Hepatocyte (in vitro differentiated cells): Measurements from ENCODE around the gene MPP1. TPM values are rescaled to one million over a fixed set of nuclear protein-coding genes. Genes with fewer than 3 reads are reported as not detected.

Experiments
- DNase-seq: peaks from one replicate; pipeline ENCODE4 v3.0.0-alpha.2; 2016; ENCODE audit warnings: low spot score
- H2AFZ ChIP-seq: fragments of 200-600 bp; sonication (generic); 2 replicates; pipeline ENCODE4 v1.6.0; 2016; ENCODE audit warnings: antibody characterized with exemption, mild to moderate bottlenecking
- H3K27ac ChIP-seq: fragments of 200-600 bp; sonication (generic); 2 replicates; pipeline ENCODE4 v1.5.1; 2016; ENCODE audit warnings: mild to moderate bottlenecking
- H3K27me3 ChIP-seq: fragments of 200-600 bp; sonication (generic); 2 replicates; pipeline ENCODE4 v1.6.1; 2016
- H3K36me3 ChIP-seq: fragments of 200-600 bp; sonication (generic); replicated peaks from 2 replicates; pipeline ENCODE4 v1.5.1; 2016; ENCODE audit warnings: low read depth; ENCODE audit not compliant: insufficient read depth
- H3K4me1 ChIP-seq: fragments of 200-600 bp; sonication (generic); 2 replicates; pipeline ENCODE4 v1.5.1; 2016; ENCODE audit warnings: mild to moderate bottlenecking, moderate library complexity; ENCODE audit not compliant: insufficient read depth
- H3K4me2 ChIP-seq: fragments of 200-600 bp; sonication (generic); 2 replicates; pipeline ENCODE4 v1.6.0; 2016
- H3K4me3 ChIP-seq: fragments of 200-600 bp; sonication (generic); 2 replicates; pipeline ENCODE4 v1.5.1; 2016; ENCODE audit warnings: mild to moderate bottlenecking
- H3K79me2 ChIP-seq: fragments of 200-600 bp; sonication (generic); 2 replicates; pipeline ENCODE4 v1.6.0; 2017; ENCODE audit warnings: mild to moderate bottlenecking
- H3K9me2 ChIP-seq: fragments of 200-600 bp; sonication (generic); replicated peaks from 2 replicates; pipeline ENCODE4 v1.6.0; 2017; ENCODE audit warnings: mild to moderate bottlenecking; ENCODE audit not compliant: insufficient read depth
- H3K9me3 ChIP-seq: fragments of 200-600 bp; sonication (generic); 2 replicates; pipeline ENCODE4 v1.5.1; 2016; ENCODE audit warnings: low read depth, mild to moderate bottlenecking
- H4K20me1 ChIP-seq: fragments of 200-600 bp; sonication (generic); 2 replicates; pipeline ENCODE4 v1.6.0; 2016; ENCODE audit warnings: mild to moderate bottlenecking; ENCODE audit not compliant: insufficient read depth, poor library complexity, severe bottlenecking
- CTCF ChIP-seq: fragments of 200-600 bp; sonication (generic); IDR thresholded peaks from 2 replicates; pipeline ENCODE4 v1.5.1; 2016; ENCODE audit warnings: antibody characterized with exemption, mild to moderate bottlenecking; ENCODE audit not compliant: poor library complexity
- EZH2 ChIP-seq: fragments of 200-600 bp; sonication (generic); IDR thresholded peaks from 2 replicates; pipeline ENCODE4 v1.6.1; 2016; ENCODE audit warnings: antibody characterized with exemption, mild to moderate bottlenecking, borderline replicate concordance
- EZH2phosphoT487 ChIP-seq: fragments of 200-600 bp; sonication (generic); IDR thresholded peaks from one replicate; pipeline ENCODE4 v1.6.1; 2018; ENCODE audit warnings: antibody characterized with exemption, mild to moderate bottlenecking, low read depth, moderate library complexity; ENCODE audit not compliant: unreplicated experiment, severe bottlenecking
- WGBS: methylation state at CpG from one replicate; pipeline ENCODE4 v1.1.6; 2016; ENCODE audit warnings: low lambda C conversion rate; ENCODE audit errors: missing lambda C conversion rate; 5-methylcytosine and 5-hydroxymethylcytosine counted together
- polyA plus RNA-seq: library from polyadenylated mRNA; unstranded; fragments of >200 nt; fragmentation: Nextera tagmentation; extraction: Ambion mirVana; gene quantifications from 2 replicates; pipeline ENCODE4 v1.2.1, GENCODE V29; 2016
- total RNA-seq: library from RNA; depleted of rRNA; stranded (reverse); fragments of >200 nt; gene quantifications from 2 replicates; pipeline ENCODE4 v1.2.3, GENCODE V29; 2014

Gene MPP1
- total and polyA plus RNA-seq, 2 experiments from 2014 or later: 11.4 to 20.4 TPM

GRCh38 chrX:154774622-154775021 is 30.7 kb downstream of the MPP1 start:
- no peak for TF ChIP-seq EZH2phosphoT487
- no peak for TF ChIP-seq EZH2
- TF ChIP-seq CTCF: no peak
- no peak overlapping the region for H3K27ac ChIP-seq
- no peak overlapping the region for H3K4me3 ChIP-seq
- 79% methylated on average over 5 of the region's 5 CpGs for WGBS
- no peaks in the 10 kb centered on the region for H3K79me2 ChIP-seq
- H2AFZ ChIP-seq: no peak overlapping the region
- no peak for DNase-seq
- no peak overlapping the region for H3K4me2 ChIP-seq
- no peaks in the 10 kb centered on the region for H3K9me2 ChIP-seq
- no peaks in the 10 kb centered on the region for H4K20me1 ChIP-seq
- H3K27me3 ChIP-seq: no peaks in the 10 kb centered on the region
- H3K9me3 ChIP-seq: no peaks in the 10 kb centered on the region
- no peaks in the 10 kb centered on the region for H3K36me3 ChIP-seq
- no peaks in the 10 kb centered on the region for H3K4me1 ChIP-seq

GRCh38 chrX:154762537-154763296 is 42.6 kb downstream of the MPP1 start, which contains the start of gene DKC1:
Gene DKC1, plus strand, starts transcription at chrX:154762864. Its CDS starts 102 bp downstream, at chrX:154762966.
- WGBS: 41% methylated on average over 39 of the region's 84 CpGs
- Histone ChIP-seq H3K79me2 (peaks cover 22% of the 10 kb centered on the region), H3K4me2 (peak within 1 kb of the TSS; percentile 84), H4K20me1 (no peaks in the 10 kb centered on the region), H3K4me1 (no peaks in the 10 kb centered on the region), H3K4me3 (peak within 1 kb of the TSS; percentile 73), H3K27ac (peak within 1 kb of the TSS; percentile 92), H3K27me3 (no peaks in the 10 kb centered on the region), H3K36me3 (peaks cover 5% of the 10 kb centered on the region), H3K9me2 (no peaks in the 10 kb centered on the region), H2AFZ (peak within 1 kb of the TSS; percentile 60), H3K9me3 (no peaks in the 10 kb centered on the region)
- peak; percentile 97 for DNase-seq
- no peak for TF ChIP-seq EZH2
- TF ChIP-seq CTCF: peak; percentile 18

GRCh38 chrX:154761977-154762536 is 43.2 kb downstream of the MPP1 start:
- no peak for DNase-seq
- peaks cover under 1% of the 10 kb centered on the region for H3K36me3 ChIP-seq
- peak overlapping the region; percentile 12 for H3K4me3 ChIP-seq
- H4K20me1 ChIP-seq: no peaks in the 10 kb centered on the region
- peak overlapping the region; percentile 22 for H2AFZ ChIP-seq
- 65% methylated on average over 11 of the region's 11 CpGs for WGBS
- TF ChIP-seq EZH2phosphoT487 (no peak), CTCF (no peak), EZH2 (no peak)
- H3K79me2 ChIP-seq: peaks cover 22% of the 10 kb centered on the region
- H3K27ac ChIP-seq: peak overlapping the region; percentile 75
- H3K27me3 ChIP-seq: no peaks in the 10 kb centered on the region
- H3K4me1 ChIP-seq: no peaks in the 10 kb centered on the region
- no peaks in the 10 kb centered on the region for H3K9me3 ChIP-seq
- H3K9me2 ChIP-seq: no peaks in the 10 kb centered on the region
- peak overlapping the region; percentile 66 for H3K4me2 ChIP-seq
